Measurements from ENCODE around the gene NXPE1.
"Not testable (repeated sequence)": the region's sequence is repeated elsewhere in the genome, so short reads cannot be mapped to it uniquely, and the experiment has no call there.

NXPE1 gene

GRCh38 chr11:114559425-114560310 lies at the start of gene NXPE1:
Gene NXPE1 (minus strand): TSS chr11:114559881. CDS start chr11:114551201, 8,680 bp downstream.
- no peak for DNase-seq

- DNase-seq = no peak
Measured at GRCh38 chr11:114609429-114609828, 49.7 kb upstream of the NXPE1 start.

- DNase-seq = not testable (repeated sequence)
Measured at GRCh38 chr11:114608605-114609004, 48.9 kb upstream of the NXPE1 start.

- no peak for DNase-seq
Measured at GRCh38 chr11:114607753-114608459, 48.2 kb upstream of the NXPE1 start.

- not testable (repeated sequence) for DNase-seq
Measured at GRCh38 chr11:114606802-114607075, 47.1 kb upstream of the NXPE1 start.

GRCh38 chr11:114606003-114606801 lies 46.5 kb upstream of the NXPE1 start:
- no peak for DNase-seq

- DNase-seq = no peak
Measured at GRCh38 chr11:114605370-114605769, 45.7 kb upstream of the NXPE1 start.

GRCh38 chr11:114604886-114605285 lies 45.2 kb upstream of the NXPE1 start:
- no peak for DNase-seq

- DNase-seq = no peak
Measured at GRCh38 chr11:114604179-114604813, 44.6 kb upstream of the NXPE1 start.

GRCh38 chr11:114603151-114603550 lies 43.5 kb upstream of the NXPE1 start:
- DNase-seq = not testable (repeated sequence)

GRCh38 chr11:114598461-114598860 lies 38.8 kb upstream of the NXPE1 start:
- DNase-seq = no peak

- DNase-seq = no peak
Measured at GRCh38 chr11:114596175-114596919, 36.7 kb upstream of the NXPE1 start.

GRCh38 chr11:114595571-114595970 lies 35.9 kb upstream of the NXPE1 start, which contains the start of gene NXPE4:
Gene NXPE4 (minus strand): TSS chr11:114595786. CDS start chr11:114594759, 1,027 bp downstream.
- DNase-seq = no peak

- DNase-seq = no peak
Measured at GRCh38 chr11:114594703-114595102, 35.0 kb upstream of the NXPE1 start.

- no peak for DNase-seq
Measured at GRCh38 chr11:114587398-114587953, 27.8 kb upstream of the NXPE1 start.

- no peak for DNase-seq
Measured at GRCh38 chr11:114586797-114587196, 27.1 kb upstream of the NXPE1 start.

- DNase-seq = no peak
Measured at GRCh38 chr11:114571712-114572111, 12.0 kb upstream of the NXPE1 start.

GRCh38 chr11:114569801-114570200 lies 10.1 kb upstream of the NXPE1 start:
- no peak for DNase-seq

- no peak for DNase-seq
Measured at GRCh38 chr11:114566276-114566675, 6.6 kb upstream of the NXPE1 start.

- DNase-seq = no peak
Measured at GRCh38 chr11:114564831-114565230, 5.2 kb upstream of the NXPE1 start.

- DNase-seq = no peak
Measured at GRCh38 chr11:114563077-114563476, 3.4 kb upstream of the NXPE1 start.

Data from NCI-H1092 treated with DMSO at 0.1 percent for 48 hours (cell line).